ENCODE measurements around the gene PDE8B.

DNA sequence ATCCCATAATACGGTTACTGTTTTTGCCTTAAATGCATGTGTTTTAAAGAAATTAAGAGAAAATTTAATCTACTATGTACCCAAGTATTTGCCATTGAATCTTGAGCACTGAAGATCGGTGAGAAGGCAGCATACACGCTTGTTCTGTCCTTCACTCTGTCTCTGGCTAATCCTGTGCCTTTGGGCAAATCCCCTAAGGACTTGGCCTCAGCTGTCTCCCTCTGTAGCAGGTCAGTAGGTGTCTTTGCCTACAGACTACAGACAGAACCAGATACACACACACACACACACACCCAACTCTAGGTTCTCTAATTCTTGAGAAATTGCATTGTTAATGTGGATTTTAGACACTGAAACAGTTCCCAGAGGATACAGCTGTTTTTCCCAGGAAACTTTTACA is 164.2 kb downstream of the PDE8B start:
- TF ChIP-seq POLR2AphosphoS5 (IDR thresholded peaks at IDR 0.05) (no peak), EP300 (IDR thresholded peaks at IDR 0.05) (no peak)
- TF ChIP-seq, protein P1, sequence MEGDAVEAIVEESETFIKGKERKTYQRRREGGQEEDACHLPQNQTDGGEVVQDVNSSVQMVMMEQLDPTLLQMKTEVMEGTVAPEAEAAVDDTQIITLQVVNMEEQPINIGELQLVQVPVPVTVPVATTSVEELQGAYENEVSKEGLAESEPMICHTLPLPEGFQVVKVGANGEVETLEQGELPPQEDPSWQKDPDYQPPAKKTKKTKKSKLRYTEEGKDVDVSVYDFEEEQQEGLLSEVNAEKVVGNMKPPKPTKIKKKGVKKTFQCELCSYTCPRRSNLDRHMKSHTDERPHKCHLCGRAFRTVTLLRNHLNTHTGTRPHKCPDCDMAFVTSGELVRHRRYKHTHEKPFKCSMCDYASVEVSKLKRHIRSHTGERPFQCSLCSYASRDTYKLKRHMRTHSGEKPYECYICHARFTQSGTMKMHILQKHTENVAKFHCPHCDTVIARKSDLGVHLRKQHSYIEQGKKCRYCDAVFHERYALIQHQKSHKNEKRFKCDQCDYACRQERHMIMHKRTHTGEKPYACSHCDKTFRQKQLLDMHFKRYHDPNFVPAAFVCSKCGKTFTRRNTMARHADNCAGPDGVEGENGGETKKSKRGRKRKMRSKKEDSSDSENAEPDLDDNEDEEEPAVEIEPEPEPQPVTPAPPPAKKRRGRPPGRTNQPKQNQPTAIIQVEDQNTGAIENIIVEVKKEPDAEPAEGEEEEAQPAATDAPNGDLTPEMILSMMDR (IDR thresholded peaks at IDR 0.05), result no peak

All from suprapubic skin (tissue), 4 donors.